Body of pancreas (tissue), 4 donors: Measurements from ENCODE around the gene STK17A. TPM values are rescaled to one million over a fixed set of nuclear protein-coding genes. Genes with fewer than 3 reads are reported as not detected.

Source experiments
- ATAC-seq: fragments of 150-250 bp; one replicate; pipeline ENCODE4 v1.9.1; 2016
- DNase-seq, 4 donors: peaks; one replicate each; pipeline ENCODE4 v3.0.0-alpha.2; 2019
- H3K27ac ChIP-seq, 4 donors: fragments of 200-600 bp; sonication (generic); 1 replicate in 3 of 4; 2 replicates in 1 of 4; pipeline versions ENCODE4 v1.5.1 to v1.6.1; 2016 to 2019; ENCODE audit warnings: mild to moderate bottlenecking in 1 of 4, mixed read lengths in 1 of 4, moderate library complexity in 1 of 4
- H3K27me3 ChIP-seq, 2 donors: fragments of 200-600 bp; sonication (generic); one replicate each; pipeline ENCODE4 v1.6.0; 2016; ENCODE audit warnings: mild to moderate bottlenecking in 1 of 2
- H3K36me3 ChIP-seq, 2 donors: fragments of 200-600 bp; sonication (generic); replicated peaks in 1 of 2; 2 replicates each; pipeline ENCODE4 v1.5.1; 2016; ENCODE audit warnings: low read depth in 2 of 2; ENCODE audit not compliant: insufficient read depth in 1 of 2
- H3K4me1 ChIP-seq: fragments of 200-600 bp; sonication (generic); one replicate; pipeline ENCODE4 v1.6.0; 2016
- H3K4me3 ChIP-seq, 2 donors: fragments of 200-600 bp; sonication (generic); 1 replicate in 1 of 2; 2 replicates in 1 of 2; pipeline ENCODE4 v1.5.1; 2016 to 2019
- H3K9me3 ChIP-seq, 3 donors: fragments of 200-600 bp; sonication (generic); 1 replicate in 2 of 3; 2 replicates in 1 of 3; pipeline ENCODE4 v1.5.1; 2016
- CTCF ChIP-seq, 7 experiments: fragments of 450-650 bp in 4 of 7; fragments of 200-600 bp in 3 of 7; sonication (generic) in 3 of 7; IDR thresholded peaks; one replicate each; pipeline ENCODE4 v1.5.1; 2016 to 2019; ENCODE audit warnings: antibody characterized with exemption in 7 of 7
- POLR2A ChIP-seq, 3 donors: fragments of 450-650 bp; IDR thresholded peaks; one replicate each; pipeline ENCODE4 v1.6.1; 2016; ENCODE audit warnings: antibody characterized with exemption in 3 of 3, mild to moderate bottlenecking in 2 of 3
- WGBS, 2 donors: methylation state at CpG; one replicate each; pipeline ENCODE4 v1.1.5; 2017; 5-methylcytosine and 5-hydroxymethylcytosine counted together
- intact Hi-C: fragments of 100-400 bp; cut with DNase I; formaldehyde crosslinking; loops from one replicate; pipeline ENCODE4 v1.15.1; 2023
- total RNA-seq, 2 donors: library from RNA; depleted of rRNA; stranded (reverse); fragments of >200 nt; gene quantifications; one replicate each; pipeline ENCODE4 v1.1.0, GENCODE V29; 2016

Gene STK17A
- total RNA-seq, 2 donors from 2014 or later = 8.6 to 18.7 TPM

- WGBS, 2 donors = 66 to 77% methylated on average over 4 of the region's 4 CpGs
- H3K9me3 ChIP-seq = no peaks in the 10 kb centered on the region
Measured at GRCh38 chr7:43619213-43620012, 36.5 kb downstream of the STK17A start.

GRCh38 chr7:43621729-43622448, 39.0 kb downstream of the STK17A start:
- no peaks in the 10 kb centered on the region for H3K27me3 ChIP-seq
- H3K9me3 ChIP-seq = no peaks in the 10 kb centered on the region
- no peak overlapping the region for H3K4me3 ChIP-seq
- 78 to 85% methylated on average over 5 of the region's 5 CpGs for WGBS, 2 donors
- ATAC-seq = no peak
- no peak overlapping the region for H3K27ac ChIP-seq
- intact Hi-C loops = no loop called here
- TF ChIP-seq CTCF (IDR thresholded peaks at IDR 0.05) (no peak), POLR2A (IDR thresholded peaks at IDR 0.05) (no peak)
- DNase-seq = no peak
- H3K4me1 ChIP-seq = peaks cover 9% of the 10 kb centered on the region
- no peaks in the 10 kb centered on the region for H3K36me3 ChIP-seq

More at GRCh38 chr7:43619213-43620012, 36.5 kb downstream of the STK17A start:
- Histone ChIP-seq H3K4me1 (peaks cover 13% of the 10 kb centered on the region), H3K36me3 (no peaks in the 10 kb centered on the region), H3K27ac (no peak overlapping the region), H3K27me3 (no peaks in the 10 kb centered on the region), H3K4me3 (no peak overlapping the region)
- TF ChIP-seq CTCF (IDR thresholded peaks at IDR 0.05) (no peak), POLR2A (IDR thresholded peaks at IDR 0.05) (no peak)
- ATAC-seq (no peak), DNase-seq (no peak)
- intact Hi-C loops = no loop called here

DNA sequence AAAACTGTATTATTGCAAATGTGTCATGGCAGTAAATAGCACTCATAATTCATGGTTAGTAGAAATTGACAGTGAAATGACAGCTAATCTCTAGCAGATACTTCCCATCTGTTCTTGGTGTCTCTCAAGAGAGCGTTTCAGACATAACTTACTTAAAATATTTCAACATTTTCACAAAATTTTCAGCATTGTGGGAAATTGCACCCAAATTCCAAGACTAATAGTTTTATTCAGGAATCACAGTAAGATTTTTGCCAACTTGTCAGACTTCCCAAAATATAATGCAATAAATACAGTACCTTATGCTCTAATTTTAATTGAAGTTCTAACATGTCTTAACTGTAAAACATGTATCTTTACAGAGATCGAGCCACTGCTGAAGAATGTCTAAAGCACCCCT, 41.2 kb downstream of the STK17A start:
- Histone ChIP-seq H3K27ac (no peak overlapping the region), H3K27me3 (no peaks in the 10 kb centered on the region), H3K9me3 (no peaks in the 10 kb centered on the region), H3K4me1 (peaks cover 7% of the 10 kb centered on the region), H3K4me3 (no peak overlapping the region), H3K36me3 (no peaks in the 10 kb centered on the region)
- 89 to 91% methylated on average over 2 of the region's 2 CpGs for WGBS, 2 donors
- intact Hi-C loops = no loop called here
- ATAC-seq = no peak
- TF ChIP-seq POLR2A (IDR thresholded peaks at IDR 0.05) (no peak), CTCF (IDR thresholded peaks at IDR 0.05) (no peak)
- DNase-seq = no peak

- H3K9me3 ChIP-seq = no peaks in the 10 kb centered on the region
- ATAC-seq (no peak), DNase-seq (no peak)
- no peak for TF ChIP-seq POLR2A (IDR thresholded peaks at IDR 0.05)
- TF ChIP-seq CTCF (IDR thresholded peaks at IDR 0.05) = no peak
- intact Hi-C loops = no loop called here
- no peak overlapping the region for H3K27ac ChIP-seq
- no peaks in the 10 kb centered on the region for H3K27me3 ChIP-seq
- no peaks in the 10 kb centered on the region for H3K4me1 ChIP-seq
- no peak overlapping the region for H3K4me3 ChIP-seq
- H3K36me3 ChIP-seq = no peaks in the 10 kb centered on the region
Measured at GRCh38 chr7:43625453-43625852, 42.5 kb downstream of the STK17A start.
